BLaER1 (cell line): Measurements from ENCODE around the gene TVP23A.

Experiments
- H3K27ac ChIP-seq: shearing (Covaris generic); formaldehyde crosslinking; 2 replicates; pipeline ENCODE4 v1.8.1; 2022
- H3K27me3 ChIP-seq: shearing (Covaris generic); formaldehyde crosslinking; 2 replicates; pipeline ENCODE4 v1.8.1; 2022
- H3K36me3 ChIP-seq: shearing (Covaris generic); formaldehyde crosslinking; 2 replicates; pipeline ENCODE4 v1.8.1; 2022
- H3K4me1 ChIP-seq: shearing (Covaris generic); formaldehyde crosslinking; 2 replicates; pipeline ENCODE4 v1.8.1; 2022
- H3K4me2 ChIP-seq: shearing (Covaris generic); formaldehyde crosslinking; 2 replicates; pipeline ENCODE4 v1.8.1; 2022
- H3K4me3 ChIP-seq: shearing (Covaris generic); formaldehyde crosslinking; 2 replicates; pipeline ENCODE4 v1.8.1; 2022
- H3K9ac ChIP-seq: shearing (Covaris generic); formaldehyde crosslinking; 2 replicates; pipeline ENCODE4 v1.8.1; 2022
- H3K9me3 ChIP-seq: shearing (Covaris generic); formaldehyde crosslinking; 2 replicates; pipeline ENCODE4 v1.8.1; 2022
- H4K20me1 ChIP-seq: shearing (Covaris generic); formaldehyde crosslinking; 2 replicates; pipeline ENCODE4 v1.8.1; 2022
- Cebpa-rat ChIP-seq: shearing (Covaris generic); IDR thresholded peaks from 2 replicates; pipeline ENCODE4 v1.8.1; 2022

TVP23A gene

DNA sequence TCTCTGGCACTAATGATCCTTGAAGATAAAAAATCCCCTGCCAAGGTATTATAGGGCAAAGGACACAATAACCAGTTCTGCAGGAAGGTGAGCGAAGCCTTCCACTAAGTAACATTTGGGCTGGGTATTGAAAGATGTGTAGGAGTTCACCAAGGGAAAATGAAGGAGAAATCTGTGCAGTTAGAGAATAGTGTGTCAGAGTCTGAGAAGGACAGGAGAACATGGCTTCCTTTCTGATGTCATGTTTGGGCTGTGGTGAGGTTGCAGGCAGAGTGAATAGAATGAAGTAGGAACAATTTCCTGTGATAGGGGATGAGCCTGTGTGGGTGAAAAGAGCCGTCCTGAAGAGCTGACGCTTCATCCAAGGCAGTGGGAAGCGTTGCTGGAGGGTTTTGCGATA, 34.4 kb upstream of the TVP23A start:
- no peak for TF ChIP-seq Cebpa-rat
- H4K20me1 ChIP-seq = no peaks in the 10 kb centered on the region
- H3K4me3 ChIP-seq = no peak overlapping the region
- peaks cover 12% of the 10 kb centered on the region; the same call in 1 of the 2 replicates for H3K9me3 ChIP-seq
- H3K9ac ChIP-seq = no peak overlapping the region
- peak overlapping the region; percentile 59 for H3K4me2 ChIP-seq
- H3K27me3 ChIP-seq = no peaks in the 10 kb centered on the region
- H3K36me3 ChIP-seq = no peaks in the 10 kb centered on the region
- no peak overlapping the region for H3K27ac ChIP-seq
- H3K4me1 ChIP-seq = peaks cover 43% of the 10 kb centered on the region

DNA sequence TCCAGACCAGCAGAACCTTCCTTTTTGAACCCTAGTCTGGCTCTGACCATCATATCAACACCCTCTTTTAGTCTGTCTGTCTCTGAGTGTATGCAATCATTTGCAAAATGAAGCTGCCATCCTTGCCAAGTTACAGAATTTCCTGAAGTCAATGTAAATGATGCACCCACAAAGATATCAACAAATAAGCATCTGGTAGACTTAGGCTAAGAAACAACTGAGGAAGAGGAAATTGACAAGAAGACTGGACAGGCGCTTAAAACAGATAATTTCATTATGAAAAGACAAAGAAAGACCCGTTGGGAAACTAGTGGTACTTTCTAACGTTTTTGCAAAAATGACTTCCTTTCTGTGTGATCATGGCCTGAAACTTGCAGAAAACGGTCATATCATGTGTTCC, 33.7 kb upstream of the TVP23A start:
- Histone ChIP-seq H3K9me3 (peaks cover 12% of the 10 kb centered on the region; the same call in 1 of the 2 replicates), H4K20me1 (no peaks in the 10 kb centered on the region), H3K36me3 (no peaks in the 10 kb centered on the region), H3K4me2 (peak overlapping the region; percentile 59), H3K4me3 (no peak overlapping the region), H3K27me3 (no peaks in the 10 kb centered on the region), H3K9ac (peak overlapping the region; percentile 0; the same call in 1 of the 2 replicates), H3K27ac (peak overlapping the region; percentile 47), H3K4me1 (peaks cover 48% of the 10 kb centered on the region)
- no peak for TF ChIP-seq Cebpa-rat

DNA sequence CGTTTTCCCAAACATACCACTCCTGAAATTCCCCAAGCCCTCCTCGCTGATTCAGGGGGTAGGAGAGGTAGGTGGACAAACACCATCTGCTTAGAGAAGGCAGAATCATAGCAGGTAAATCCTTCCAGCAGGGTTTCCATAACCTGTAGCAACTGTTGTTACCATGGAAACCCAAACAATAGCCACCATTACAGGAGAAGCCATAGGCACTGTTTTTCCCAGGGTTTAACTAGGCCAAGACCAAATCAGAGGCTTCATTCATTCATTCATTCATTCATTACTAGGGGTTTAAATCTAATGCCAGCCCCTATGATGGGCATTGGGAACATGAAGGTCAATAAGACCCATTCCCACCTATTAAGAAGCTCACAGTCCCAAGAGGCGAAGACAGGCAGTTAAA, 32.9 kb upstream of the TVP23A start:
- Histone ChIP-seq H3K9me3 (peaks cover 12% of the 10 kb centered on the region; the same call in 1 of the 2 replicates), H3K4me3 (no peak overlapping the region), H3K9ac (no peak overlapping the region), H3K27ac (no peak overlapping the region), H3K36me3 (no peaks in the 10 kb centered on the region), H3K4me2 (peak overlapping the region; percentile 59; the same call in 1 of the 2 replicates), H3K27me3 (no peaks in the 10 kb centered on the region), H3K4me1 (peaks cover 56% of the 10 kb centered on the region), H4K20me1 (no peaks in the 10 kb centered on the region)
- no peak for TF ChIP-seq Cebpa-rat

DNA sequence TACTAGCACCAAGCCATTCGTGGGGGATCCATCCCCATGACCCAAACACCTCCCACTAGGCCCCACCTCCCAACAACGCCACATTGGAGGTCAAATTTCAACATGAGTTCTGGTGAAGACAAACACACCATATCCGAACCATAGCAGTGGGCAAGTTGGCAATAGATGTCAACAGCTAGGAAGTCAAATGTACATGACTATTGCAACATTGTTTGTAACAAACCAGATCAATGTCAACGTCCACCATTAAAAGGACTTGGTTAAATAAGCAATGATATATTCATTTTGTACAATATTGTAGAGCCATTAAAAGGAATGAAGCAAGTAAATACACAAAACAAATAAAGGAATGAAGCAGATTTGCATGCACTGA, 31.9 kb upstream of the TVP23A start:
- Histone ChIP-seq H3K9ac (no peak overlapping the region), H3K36me3 (no peaks in the 10 kb centered on the region), H4K20me1 (no peaks in the 10 kb centered on the region), H3K4me2 (peak overlapping the region; percentile 22), H3K27ac (no peak overlapping the region), H3K4me3 (no peak overlapping the region), H3K27me3 (no peaks in the 10 kb centered on the region), H3K4me1 (peaks cover 58% of the 10 kb centered on the region), H3K9me3 (peaks cover 12% of the 10 kb centered on the region; the same call in 1 of the 2 replicates)
- no peak for TF ChIP-seq Cebpa-rat

GRCh38 chr16:10849736-10850477, 31.3 kb upstream of the TVP23A start:
- H3K4me3 ChIP-seq = no peak overlapping the region
- H3K27me3 ChIP-seq = no peaks in the 10 kb centered on the region
- peaks cover 12% of the 10 kb centered on the region; the same call in 1 of the 2 replicates for H3K9me3 ChIP-seq
- peak overlapping the region; percentile 27 for H3K4me2 ChIP-seq
- H3K27ac ChIP-seq = no peak overlapping the region
- no peaks in the 10 kb centered on the region for H4K20me1 ChIP-seq
- TF ChIP-seq Cebpa-rat = no peak
- H3K9ac ChIP-seq = no peak overlapping the region
- no peaks in the 10 kb centered on the region for H3K36me3 ChIP-seq
- H3K4me1 ChIP-seq = peaks cover 58% of the 10 kb centered on the region

DNA sequence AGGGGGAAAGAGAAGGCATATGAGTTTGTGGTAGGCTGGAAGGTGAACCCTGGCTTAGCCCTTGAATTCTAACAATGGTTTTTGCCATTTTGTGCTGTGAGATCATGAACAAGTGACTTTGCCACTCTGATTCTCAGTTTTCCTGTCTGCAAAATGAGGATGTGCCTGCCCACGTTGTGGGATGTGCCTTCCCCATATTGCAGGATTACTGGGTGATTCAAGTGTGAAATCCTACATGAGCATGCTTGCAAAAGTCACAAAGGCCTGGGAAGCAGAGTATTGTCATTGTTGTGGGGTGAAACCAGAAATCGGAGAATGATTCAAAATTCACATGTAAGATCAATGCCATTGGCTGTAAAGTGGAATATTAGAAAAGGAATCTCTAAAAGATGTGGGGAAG, 28.6 kb upstream of the TVP23A start:
- no peak for TF ChIP-seq Cebpa-rat
- peak overlapping the region; percentile 58 for H3K4me2 ChIP-seq
- H3K27ac ChIP-seq = no peak overlapping the region
- H3K36me3 ChIP-seq = no peaks in the 10 kb centered on the region
- H3K9me3 ChIP-seq = 0 out of 2 replicates have a peak, but pooled peaks cover 4% of the 10 kb centered on the region
- H3K9ac ChIP-seq = no peak overlapping the region
- no peaks in the 10 kb centered on the region for H3K27me3 ChIP-seq
- H3K4me1 ChIP-seq = peaks cover 60% of the 10 kb centered on the region
- no peaks in the 10 kb centered on the region for H4K20me1 ChIP-seq
- H3K4me3 ChIP-seq = no peak overlapping the region

DNA sequence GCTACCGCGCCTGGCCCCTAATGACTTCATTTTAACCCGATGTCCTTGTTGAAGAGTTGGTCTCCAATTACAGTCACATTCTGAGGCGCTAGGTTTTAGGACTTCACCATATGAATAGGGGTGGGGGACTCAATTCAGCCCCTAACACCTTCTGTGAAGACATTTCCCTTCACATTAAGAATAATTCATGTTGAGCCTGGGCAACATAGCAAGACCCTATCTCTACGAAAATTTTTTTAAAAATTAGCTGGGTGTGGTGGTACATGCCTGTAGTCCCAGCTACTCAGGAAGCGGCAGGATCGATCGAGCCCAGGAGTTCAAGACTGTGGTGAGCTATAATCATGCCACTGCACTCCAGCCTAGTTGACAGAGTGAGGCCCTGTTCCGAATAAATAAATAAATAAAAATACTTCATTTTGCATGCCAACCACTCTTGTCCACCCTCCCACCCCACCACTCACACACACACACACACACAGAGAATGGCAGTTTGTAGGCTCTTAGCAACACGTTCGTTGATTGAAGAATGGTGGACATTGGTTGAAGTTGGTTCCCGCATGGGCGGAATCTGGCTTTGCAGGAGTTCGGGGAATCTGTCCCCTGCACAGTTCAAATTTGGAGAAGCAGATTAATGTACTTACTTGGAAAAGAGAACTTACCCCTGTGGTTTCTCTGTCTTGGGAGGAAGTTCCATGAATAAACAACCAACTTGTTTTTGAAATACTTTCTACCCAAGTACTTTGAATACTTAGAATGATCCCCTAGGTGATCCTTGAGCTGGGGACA, 27.8 kb upstream of the TVP23A start:
- no peak overlapping the region for H3K9ac ChIP-seq
- H3K4me1 ChIP-seq = peaks cover 52% of the 10 kb centered on the region
- no peak for TF ChIP-seq Cebpa-rat
- H3K27me3 ChIP-seq = no peaks in the 10 kb centered on the region
- peak overlapping the region; percentile 58 for H3K4me2 ChIP-seq
- H3K9me3 ChIP-seq = 0 out of 2 replicates have a peak, but pooled peaks cover under 1% of the 10 kb centered on the region
- no peaks in the 10 kb centered on the region for H4K20me1 ChIP-seq
- no peak overlapping the region for H3K4me3 ChIP-seq
- H3K36me3 ChIP-seq = no peaks in the 10 kb centered on the region
- H3K27ac ChIP-seq = no peak overlapping the region

- H3K36me3 ChIP-seq = no peaks in the 10 kb centered on the region
- no peak overlapping the region for H3K9ac ChIP-seq
- H3K27me3 ChIP-seq = no peaks in the 10 kb centered on the region
- no peak overlapping the region for H3K4me2 ChIP-seq
- H3K27ac ChIP-seq = no peak overlapping the region
- H4K20me1 ChIP-seq = no peaks in the 10 kb centered on the region
- H3K9me3 ChIP-seq = 0 out of 2 replicates have a peak, but pooled peaks cover 5% of the 10 kb centered on the region
- H3K4me1 ChIP-seq = peaks cover 12% of the 10 kb centered on the region; the same call in 1 of the 2 replicates
- TF ChIP-seq Cebpa-rat = no peak
- no peak overlapping the region for H3K4me3 ChIP-seq
Observed at GRCh38 chr16:10840703-10841102, 22.1 kb upstream of the TVP23A start.

- TF ChIP-seq Cebpa-rat = no peak
- no peaks in the 10 kb centered on the region for H3K36me3 ChIP-seq
- 0 out of 2 replicates have a peak, but pooled peaks cover 5% of the 10 kb centered on the region for H3K9me3 ChIP-seq
- H3K4me2 ChIP-seq = no peak overlapping the region
- no peak overlapping the region for H3K9ac ChIP-seq
- no peak overlapping the region for H3K27ac ChIP-seq
- no peaks in the 10 kb centered on the region for H3K27me3 ChIP-seq
- H4K20me1 ChIP-seq = no peaks in the 10 kb centered on the region
- no peak overlapping the region for H3K4me3 ChIP-seq
- peaks cover 12% of the 10 kb centered on the region; the same call in 1 of the 2 replicates for H3K4me1 ChIP-seq
Observed at GRCh38 chr16:10839279-10839666, 20.7 kb upstream of the TVP23A start.
